Measurements from ENCODE around the gene GRID1. TPM values are rescaled to one million over a fixed set of nuclear protein-coding genes. Genes with fewer than 3 reads are reported as not detected.
A peak's percentile ranks its signal among the peaks of the same experiment; 100 is the strongest.

GRID1 gene
- polyA plus RNA-seq, 1 of the 3 experiments (the other 2 are of a cell fraction): 0.13 TPM

DNA sequence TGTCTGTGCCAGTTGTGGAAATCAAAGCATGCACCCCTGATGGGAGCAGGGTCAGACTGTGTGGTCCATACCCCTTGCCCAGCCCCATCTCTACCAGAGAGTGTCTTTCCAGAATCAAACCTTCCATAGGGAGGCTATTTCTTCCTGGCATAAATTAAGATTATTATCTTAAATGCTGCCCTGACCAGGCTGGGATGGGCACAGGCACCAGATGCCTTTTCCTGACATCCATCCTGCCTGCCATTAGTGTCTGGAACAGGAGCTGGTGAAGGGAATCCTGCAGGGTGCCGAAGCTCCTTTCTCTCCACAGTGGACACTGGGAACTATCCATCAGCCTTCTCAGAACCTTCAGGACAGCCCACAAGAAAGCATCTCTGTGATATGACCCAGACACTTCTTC is 296.3 kb downstream of the GRID1 start:
- DNase-seq: peak; percentile 66
- peaks cover 0 to 7% of the 10 kb centered on the region in 2 experiments; a peak in 1 of 4 replicates for H3K4me1 ChIP-seq (ENCODE audit: control insufficient read depth in 1 of 2, insufficient read depth in 2 of 2, low read depth in 1 of 2, low read length in 1 of 2)
- no peak overlapping the region for H3K4me3 ChIP-seq (ENCODE audit: low read depth in 2 of 2, low read length in 1 of 2)
- no peaks in the 10 kb centered on the region for H4K20me1 ChIP-seq (ENCODE audit: insufficient read depth)
- no peaks in the 10 kb centered on the region for H3K36me3 ChIP-seq (replicated peaks in 1 of 2; ENCODE audit: control insufficient read depth in 1 of 2, insufficient read depth in 2 of 2, low read length in 1 of 2)
- CTCF ChIA-PET: interaction anchor here (1.1 to 1.2 kb wide), 3 partner anchors 10 to 68 kb away, joined by 3 read pairs; no protein-coding TSS in a partner anchor
- WGBS (ENCODE audit: low lambda C conversion rate): 8% methylated on average over 1 of the region's 1 CpG
- H3K9me2 ChIP-seq: no peaks in the 10 kb centered on the region
- H2AFZ ChIP-seq (ENCODE audit: low read depth): no peak overlapping the region
- H3K79me2 ChIP-seq (ENCODE audit: insufficient read depth): no peaks in the 10 kb centered on the region
- H3K9ac ChIP-seq: no peak overlapping the region
- TF ChIP-seq GATA2 (CRISPR knock-in tag; IDR thresholded peaks at IDR 0.05): peak; percentile 63
- TF ChIP-seq, protein P1, sequence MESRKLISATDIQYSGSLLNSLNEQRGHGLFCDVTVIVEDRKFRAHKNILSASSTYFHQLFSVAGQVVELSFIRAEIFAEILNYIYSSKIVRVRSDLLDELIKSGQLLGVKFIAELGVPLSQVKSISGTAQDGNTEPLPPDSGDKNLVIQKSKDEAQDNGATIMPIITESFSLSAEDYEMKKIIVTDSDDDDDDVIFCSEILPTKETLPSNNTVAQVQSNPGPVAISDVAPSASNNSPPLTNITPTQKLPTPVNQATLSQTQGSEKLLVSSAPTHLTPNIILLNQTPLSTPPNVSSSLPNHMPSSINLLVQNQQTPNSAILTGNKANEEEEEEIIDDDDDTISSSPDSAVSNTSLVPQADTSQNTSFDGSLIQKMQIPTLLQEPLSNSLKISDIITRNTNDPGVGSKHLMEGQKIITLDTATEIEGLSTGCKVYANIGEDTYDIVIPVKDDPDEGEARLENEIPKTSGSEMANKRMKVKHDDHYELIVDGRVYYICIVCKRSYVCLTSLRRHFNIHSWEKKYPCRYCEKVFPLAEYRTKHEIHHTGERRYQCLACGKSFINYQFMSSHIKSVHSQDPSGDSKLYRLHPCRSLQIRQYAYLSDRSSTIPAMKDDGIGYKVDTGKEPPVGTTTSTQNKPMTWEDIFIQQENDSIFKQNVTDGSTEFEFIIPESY (IDR thresholded peaks at IDR 0.05; ENCODE audit: borderline replicate concordance, low read depth): no peak
- H3K27me3 ChIP-seq (ENCODE audit: insufficient read depth): no peaks in the 10 kb centered on the region
- H3F3A ChIP-seq (replicated peaks; ENCODE audit: insufficient read depth): no peaks in the 10 kb centered on the region
- no peak overlapping the region for H3K4me2 ChIP-seq
- no peak overlapping the region for H3K27ac ChIP-seq (ENCODE audit: low read depth in 2 of 2, low read length in 1 of 2)
- H3K9me3 ChIP-seq: no peaks in the 10 kb centered on the region
- POLR2A ChIA-PET: no interaction called here

- no peak overlapping the region for H3K9ac ChIP-seq
- no peaks in the 10 kb centered on the region for H3K9me2 ChIP-seq
- H3K4me3 ChIP-seq (ENCODE audit: low read depth in 2 of 2, low read length in 1 of 2): no peak overlapping the region
- no peak for DNase-seq
- H2AFZ ChIP-seq (ENCODE audit: low read depth): no peak overlapping the region
- TF ChIP-seq SIN3A (IDR thresholded peaks at IDR 0.05; ENCODE audit: borderline replicate concordance, low read depth, low read length) (no peak), REST (IDR thresholded peaks at IDR 0.05; ENCODE audit: low read depth, low read length) (no peak), SMC3 (IDR thresholded peaks at IDR 0.05; ENCODE audit: low read depth, low read length) (no peak), IRF3 (IDR thresholded peaks at IDR 0.05; ENCODE audit: low read depth, low read length) (no peak), FOSL2 (IDR thresholded peaks at IDR 0.05; ENCODE audit: borderline replicate concordance, low read depth) (no peak)
- no peak overlapping the region for H3K4me2 ChIP-seq
- no peaks in the 10 kb centered on the region for H3K79me2 ChIP-seq (ENCODE audit: insufficient read depth)
- no peaks in the 10 kb centered on the region for H3K27me3 ChIP-seq (ENCODE audit: insufficient read depth)
- H3K4me1 ChIP-seq (ENCODE audit: control insufficient read depth in 1 of 2, insufficient read depth in 2 of 2, low read depth in 1 of 2, low read length in 1 of 2): peaks cover 0 to 6% of the 10 kb centered on the region in 2 experiments; a peak in 1 of 4 replicates
- H4K20me1 ChIP-seq (ENCODE audit: insufficient read depth): no peaks in the 10 kb centered on the region
- WGBS (ENCODE audit: low lambda C conversion rate): 49% methylated on average over 10 of the region's 10 CpGs
- no peak overlapping the region for H3K27ac ChIP-seq (ENCODE audit: low read depth in 2 of 2, low read length in 1 of 2)
- no peaks in the 10 kb centered on the region for H3F3A ChIP-seq (replicated peaks; ENCODE audit: insufficient read depth)
- CTCF ChIA-PET: interaction anchor here (0.7 kb wide), 1 partner anchor 151 kb away, joined by 3 read pairs; no protein-coding TSS in a partner anchor
- no peaks in the 10 kb centered on the region for H3K9me3 ChIP-seq
- H3K36me3 ChIP-seq (replicated peaks in 1 of 2; ENCODE audit: control insufficient read depth in 1 of 2, insufficient read depth in 2 of 2, low read length in 1 of 2): no peaks in the 10 kb centered on the region
- POLR2A ChIA-PET: no interaction called here
Measured at GRCh38 chr10:86068231-86069054, 298.2 kb downstream of the GRID1 start.
